Measurements from ENCODE around the gene FCN3. TPM values are rescaled to one million over a fixed set of nuclear protein-coding genes. Genes with fewer than 3 reads are reported as not detected.

FCN3 gene
- total and polyA plus RNA-seq, 2 donors (not counting 1 experiment from before 2014, with no cell fraction given): not detected

DNA sequence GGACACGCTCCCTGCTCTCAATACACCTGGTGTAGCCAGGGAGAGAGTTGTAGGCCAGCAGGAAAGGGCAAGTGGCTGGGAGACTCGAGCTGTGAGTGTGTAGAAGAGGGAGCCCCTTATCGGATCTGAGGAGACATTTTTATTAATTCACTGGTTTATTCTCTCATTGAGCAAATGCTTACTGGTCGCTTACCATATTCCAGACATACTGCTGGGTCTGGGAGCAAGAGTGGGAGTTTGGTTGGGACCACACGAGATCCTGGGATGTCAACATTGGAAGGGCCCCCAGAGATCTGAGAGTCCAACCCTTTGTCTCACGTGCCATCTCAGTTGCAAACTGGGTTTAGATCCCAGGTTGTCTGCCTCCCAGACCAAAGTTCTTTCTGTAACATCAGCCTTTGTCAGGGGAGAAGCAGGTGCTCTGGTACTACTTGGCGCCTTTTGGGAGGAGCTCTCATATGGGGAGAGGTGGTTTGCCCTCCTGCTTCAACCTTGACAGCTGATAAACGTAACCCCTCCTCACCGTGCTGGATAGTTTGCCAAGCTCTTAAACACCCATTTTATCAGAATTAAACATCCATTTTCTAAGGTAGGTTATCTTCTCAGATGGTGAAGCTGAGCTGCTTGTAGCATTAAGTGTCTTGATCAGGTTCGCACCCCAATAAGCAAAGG, 51.9 kb downstream of the FCN3 start:
- no peak for ATAC-seq (ENCODE audit: low read depth)
- POLR2A ChIA-PET: interaction anchor here (0.6 to 1.1 kb wide), 3 partner anchors 10 to 288 kb away, joined by 4 to 6 read pairs (median 5); no protein-coding TSS in a partner anchor

More for the DNA sequence above, 51.9 kb downstream of the FCN3 start:
- Histone ChIP-seq H3K27ac (ENCODE audit: low read length in 2 of 2) (peak overlapping the region; percentile 94), H3K36me3 (replicated peaks in 1 of 2; ENCODE audit: control extremely low read depth in 1 of 2, control insufficient read depth in 1 of 2, extremely low read depth in 1 of 2, insufficient read depth in 2 of 2, low read length in 1 of 2) (peaks cover 0 to 21% of the 10 kb centered on the region in 2 experiments), H3K27me3 (replicated peaks in 1 of 4; ENCODE audit: control extremely low read depth in 1 of 4, control insufficient read depth in 3 of 4, insufficient read depth in 4 of 4, low read length in 3 of 4) (no peaks in the 10 kb centered on the region), H4K20me1 (ENCODE audit: control insufficient read depth, insufficient read depth, low read length, poor library complexity, severe bottlenecking) (peaks cover 20% of the 10 kb centered on the region), H2AFZ (ENCODE audit: insufficient read depth, low read depth, low read length, poor library complexity, severe bottlenecking) (peak overlapping the region; percentile 96), H3K79me2 (ENCODE audit: control insufficient read depth, insufficient read depth, low read length) (peaks cover 66% of the 10 kb centered on the region), H3K4me3 (ENCODE audit: control extremely low read depth in 1 of 5, extremely low read depth in 1 of 5, insufficient read depth in 1 of 5, low read depth in 2 of 5, low read length in 4 of 5) (peak overlapping the region; percentile 80 to 100 (median 98)), H3K9ac (ENCODE audit: low read length) (peak overlapping the region; percentile 99), H3K9me3 (ENCODE audit: control extremely low read depth in 1 of 3, control insufficient read depth in 2 of 3, insufficient read depth in 1 of 3, low read length in 2 of 3) (no peaks in the 10 kb centered on the region), H3K4me2 (replicated peaks; ENCODE audit: low read depth, low read length, poor library complexity, severe bottlenecking) (peak overlapping the region; percentile 98), H3K4me1 (ENCODE audit: control insufficient read depth in 2 of 2, insufficient read depth in 2 of 2, low read length in 2 of 2) (peaks cover 17 to 25% of the 10 kb centered on the region in 2 donors)
- H3K27ac Mint-ChIP-seq: peak overlapping the region; percentile 97
- peaks cover 54% of the 10 kb centered on the region for H3K4me1 Mint-ChIP-seq
- peak overlapping the region; percentile 98 for H3K4me3 Mint-ChIP-seq
- H3K27me3 Mint-ChIP-seq: peaks cover 12% of the 10 kb centered on the region
- intact Hi-C loops (cut with micrococcal nuclease): loop anchor here (1.0 to 5.0 kb wide), 7 partner anchors 19 to 403 kb away; partner anchors contain the start of genes AHDC1, FAM76A, MAP3K6 and SLC9A1
- TF ChIP-seq, protein P1, sequence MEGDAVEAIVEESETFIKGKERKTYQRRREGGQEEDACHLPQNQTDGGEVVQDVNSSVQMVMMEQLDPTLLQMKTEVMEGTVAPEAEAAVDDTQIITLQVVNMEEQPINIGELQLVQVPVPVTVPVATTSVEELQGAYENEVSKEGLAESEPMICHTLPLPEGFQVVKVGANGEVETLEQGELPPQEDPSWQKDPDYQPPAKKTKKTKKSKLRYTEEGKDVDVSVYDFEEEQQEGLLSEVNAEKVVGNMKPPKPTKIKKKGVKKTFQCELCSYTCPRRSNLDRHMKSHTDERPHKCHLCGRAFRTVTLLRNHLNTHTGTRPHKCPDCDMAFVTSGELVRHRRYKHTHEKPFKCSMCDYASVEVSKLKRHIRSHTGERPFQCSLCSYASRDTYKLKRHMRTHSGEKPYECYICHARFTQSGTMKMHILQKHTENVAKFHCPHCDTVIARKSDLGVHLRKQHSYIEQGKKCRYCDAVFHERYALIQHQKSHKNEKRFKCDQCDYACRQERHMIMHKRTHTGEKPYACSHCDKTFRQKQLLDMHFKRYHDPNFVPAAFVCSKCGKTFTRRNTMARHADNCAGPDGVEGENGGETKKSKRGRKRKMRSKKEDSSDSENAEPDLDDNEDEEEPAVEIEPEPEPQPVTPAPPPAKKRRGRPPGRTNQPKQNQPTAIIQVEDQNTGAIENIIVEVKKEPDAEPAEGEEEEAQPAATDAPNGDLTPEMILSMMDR (IDR thresholded peaks at IDR 0.05): no peak
- TF ChIP-seq EZH2 (IDR thresholded peaks at IDR 0.05; ENCODE audit: borderline replicate concordance, insufficient read depth, low read depth, low read length, poor library complexity, severe bottlenecking): no peak
- no peaks in the 10 kb centered on the region for H3K9me3 Mint-ChIP-seq (ENCODE audit: insufficient read depth)
- CTCF ChIA-PET: interaction anchor here (0.6 to 3.4 kb wide), 10 partner anchors 11 to 74 kb away, joined by 3 to 27 read pairs (median 4); partner anchors contain the start of genes MAP3K6 and SYTL1
- DNase-seq: no peak
- WGBS (ENCODE audit: insufficient coverage): 3% methylated on average over 4 of the region's 10 CpGs
